ENCODE measurements around the gene TBP.

GRCh38 chr6:170535004-170535403 lies 19.2 kb upstream of the TBP start:
- TF ChIP-seq CTCF (IDR thresholded peaks at IDR 0.05; ENCODE audit: insufficient read depth, low read length) (no peak), REST (IDR thresholded peaks at IDR 0.05; ENCODE audit: insufficient replicate concordance, low read depth) (no peak)
